Glutamatergic neuron (in vitro differentiated cells): ENCODE data around the gene LDLRAD3. TPM values are rescaled to one million over a fixed set of nuclear protein-coding genes. Genes with fewer than 3 reads are reported as not detected.
"Not testable (repeated sequence)": the region's sequence is repeated elsewhere in the genome, so short reads cannot be mapped to it uniquely, and the experiment has no call there.

Source experiments
- DNase-seq: peaks from one replicate; pipeline ENCODE4 v3.0.0; 2022
- H3K27ac Mint-ChIP-seq: one replicate; pipeline ENCODE4 v1.8.0; 2020; ENCODE audit warnings: mild to moderate bottlenecking, mixed read lengths, inconsistent platforms; ENCODE audit not compliant: unreplicated experiment
- H3K27me3 Mint-ChIP-seq: one replicate; pipeline ENCODE4 v1.8.0; 2020; ENCODE audit warnings: mild to moderate bottlenecking, moderate library complexity, mixed read lengths, inconsistent platforms; ENCODE audit not compliant: unreplicated experiment
- H3K36me3 Mint-ChIP-seq: one replicate; pipeline ENCODE4 v1.8.0; 2020; ENCODE audit warnings: mild to moderate bottlenecking, mixed read lengths, inconsistent platforms; ENCODE audit not compliant: unreplicated experiment
- H3K4me1 Mint-ChIP-seq: one replicate; pipeline ENCODE4 v1.8.0; 2020; ENCODE audit warnings: mild to moderate bottlenecking, low read depth, mixed read lengths, inconsistent platforms; ENCODE audit not compliant: unreplicated experiment
- H3K4me3 Mint-ChIP-seq: one replicate; pipeline ENCODE4 v1.8.0; 2020; ENCODE audit warnings: mild to moderate bottlenecking, mixed read lengths, inconsistent platforms; ENCODE audit not compliant: unreplicated experiment
- H3K9me3 Mint-ChIP-seq: one replicate; pipeline ENCODE4 v1.8.0; 2020; ENCODE audit warnings: mild to moderate bottlenecking, moderate library complexity, mixed read lengths, inconsistent platforms; ENCODE audit not compliant: unreplicated experiment
- CTCF ChIP-seq: fragments of 200-600 bp; sonication (generic); IDR thresholded peaks from one replicate; pipeline ENCODE4 v1.5.0; 2021; ENCODE audit not compliant: partially characterized antibody, unreplicated experiment
- total RNA-seq: library from RNA; stranded (reverse); fragmentation: NEBNext Ultra II Directional; extraction: Animal tissue kit (Norgen Biotek cat#: 25700); gene quantifications from one replicate; pipeline ENCODE4 v1.2.1, GENCODE V29; 2021; ENCODE audit not compliant: unreplicated experiment

LDLRAD3 gene
- total RNA-seq, 1 donor from 2014 or later, result 59.9 TPM

GRCh38 chr11:35911616-35912165 lies 32.2 kb upstream of the LDLRAD3 start:
- no peak for TF ChIP-seq CTCF
- no peak for DNase-seq
- H3K9me3 Mint-ChIP-seq, result no peaks in the 10 kb centered on the region
- peaks cover 3% of the 10 kb centered on the region for H3K36me3 Mint-ChIP-seq
- H3K4me3 Mint-ChIP-seq, result no peak overlapping the region
- no peaks in the 10 kb centered on the region for H3K27me3 Mint-ChIP-seq
- no peaks in the 10 kb centered on the region for H3K4me1 Mint-ChIP-seq
- no peak overlapping the region for H3K27ac Mint-ChIP-seq

- H3K9me3 Mint-ChIP-seq, H3K4me1 Mint-ChIP-seq, DNase-seq, H3K27ac Mint-ChIP-seq, H3K36me3 Mint-ChIP-seq, H3K4me3 Mint-ChIP-seq, H3K27me3 Mint-ChIP-seq: not testable (repeated sequence)
Observed at GRCh38 chr11:35912436-35912835, 31.4 kb upstream of the LDLRAD3 start.

- Mint-ChIP-seq H3K4me3 (no peak overlapping the region), H3K9me3 (no peaks in the 10 kb centered on the region), H3K4me1 (no peaks in the 10 kb centered on the region), H3K27ac (no peak overlapping the region), H3K36me3 (peaks cover 3% of the 10 kb centered on the region), H3K27me3 (no peaks in the 10 kb centered on the region)
- DNase-seq, result no peak
- no peak for TF ChIP-seq CTCF
Observed at GRCh38 chr11:35912883-35913624, 30.8 kb upstream of the LDLRAD3 start.

GRCh38 chr11:35914816-35915215 lies 29.0 kb upstream of the LDLRAD3 start:
- no peak for DNase-seq
- Mint-ChIP-seq H3K27ac (no peak overlapping the region), H3K9me3 (no peaks in the 10 kb centered on the region), H3K36me3 (peaks cover 3% of the 10 kb centered on the region), H3K4me3 (no peak overlapping the region), H3K27me3 (no peaks in the 10 kb centered on the region), H3K4me1 (no peaks in the 10 kb centered on the region)
- no peak for TF ChIP-seq CTCF

- H3K9me3 Mint-ChIP-seq, result no peaks in the 10 kb centered on the region
- TF ChIP-seq CTCF, result no peak
- H3K4me1 Mint-ChIP-seq, result no peaks in the 10 kb centered on the region
- no peak for DNase-seq
- no peaks in the 10 kb centered on the region for H3K27me3 Mint-ChIP-seq
- H3K27ac Mint-ChIP-seq, result no peak overlapping the region
- no peak overlapping the region for H3K4me3 Mint-ChIP-seq
- no peaks in the 10 kb centered on the region for H3K36me3 Mint-ChIP-seq
Observed at GRCh38 chr11:35916270-35916669, 27.6 kb upstream of the LDLRAD3 start.
